C1 segment of cervical spinal cord (tissue), 14 donors: Measurements from ENCODE around the gene EPO.
A peak's percentile ranks its signal among the peaks of the same experiment; 100 is the strongest.
"Not testable (repeated sequence)": the region's sequence is repeated elsewhere in the genome, so short reads cannot be mapped to it uniquely, and the experiment has no call there.

Source experiments
- DNase-seq, 14 donors: peaks; one replicate each; lab custom pipeline; 2025; lab: John Stamatoyannopoulos, UW

EPO gene

DNA sequence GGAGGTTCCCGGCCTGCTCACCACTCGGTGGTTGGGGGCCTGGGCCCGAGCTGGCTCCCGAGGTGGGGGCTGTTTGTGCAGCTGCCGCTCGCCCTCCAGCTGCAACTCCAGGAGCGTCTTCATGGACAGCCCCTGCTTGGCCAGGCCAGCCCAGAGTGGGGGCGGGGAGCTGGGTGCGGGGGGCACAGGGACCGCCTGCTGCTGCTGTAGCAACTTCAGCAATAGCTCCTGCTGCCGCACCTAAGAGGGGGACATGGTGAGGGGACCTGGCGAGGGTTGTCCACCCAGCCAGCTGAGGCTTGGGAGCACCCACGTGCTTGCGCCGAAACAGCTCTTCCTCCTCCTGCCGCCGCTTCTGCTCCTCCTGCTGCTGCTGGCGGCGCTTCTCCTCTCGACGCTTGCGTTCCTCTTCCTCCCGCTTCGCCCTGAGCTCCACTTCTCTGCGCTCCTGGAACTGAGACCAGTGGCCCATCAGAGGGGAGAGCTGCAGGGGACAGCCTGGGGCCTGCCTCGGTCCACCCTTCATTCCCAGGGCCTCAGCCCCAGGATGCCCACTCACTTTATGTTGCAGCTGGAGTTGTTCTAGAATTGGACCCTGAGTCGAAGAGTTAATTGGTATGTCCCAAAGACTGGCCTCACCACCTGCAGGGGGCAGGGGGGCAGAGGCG lies 37.1 kb upstream of the EPO start:
- DNase-seq: no peak

DNA sequence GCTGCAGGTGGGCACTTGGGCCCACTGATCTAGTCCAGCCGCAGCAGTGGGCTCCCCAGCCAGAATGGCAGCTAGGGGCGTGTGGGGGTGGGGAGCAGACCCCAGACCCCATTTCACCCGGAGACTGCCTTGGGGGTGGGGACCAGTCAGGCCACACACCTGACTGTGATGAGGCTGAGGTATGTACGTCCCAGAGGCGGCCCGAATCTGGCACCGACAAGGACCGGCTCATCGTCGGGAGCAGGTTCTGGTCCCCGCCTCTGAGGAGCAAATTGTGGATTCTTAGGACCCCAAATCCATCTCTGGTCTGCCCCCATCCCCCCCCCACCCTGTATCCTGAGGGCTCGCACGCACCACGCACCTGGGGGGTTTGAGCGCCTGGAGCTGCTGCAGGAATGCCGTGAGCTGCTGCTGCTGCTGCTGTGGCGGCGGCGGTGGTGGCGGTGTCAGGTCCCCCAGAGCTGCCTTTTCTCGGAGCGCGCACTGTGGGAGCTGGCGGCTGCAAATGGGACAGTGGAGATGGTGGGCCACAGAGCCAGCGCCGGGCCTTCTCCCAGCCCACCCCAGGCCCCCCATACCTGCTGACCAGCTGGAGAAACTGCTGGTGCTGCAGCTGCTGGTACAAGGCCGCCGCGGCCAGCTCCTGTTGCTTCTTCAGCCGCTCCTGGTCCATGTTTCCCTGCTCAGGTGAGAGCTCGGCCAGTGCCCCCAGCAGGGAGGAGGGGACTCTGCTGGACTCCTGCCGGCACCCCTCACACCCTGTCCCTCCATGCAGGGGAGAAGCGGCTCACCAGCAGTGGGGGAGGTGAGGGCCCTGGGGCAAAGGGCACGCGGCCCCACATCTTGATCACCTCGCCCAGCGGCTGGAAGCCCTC lies 36.4 kb upstream of the EPO start:
- no peak for DNase-seq

DNA sequence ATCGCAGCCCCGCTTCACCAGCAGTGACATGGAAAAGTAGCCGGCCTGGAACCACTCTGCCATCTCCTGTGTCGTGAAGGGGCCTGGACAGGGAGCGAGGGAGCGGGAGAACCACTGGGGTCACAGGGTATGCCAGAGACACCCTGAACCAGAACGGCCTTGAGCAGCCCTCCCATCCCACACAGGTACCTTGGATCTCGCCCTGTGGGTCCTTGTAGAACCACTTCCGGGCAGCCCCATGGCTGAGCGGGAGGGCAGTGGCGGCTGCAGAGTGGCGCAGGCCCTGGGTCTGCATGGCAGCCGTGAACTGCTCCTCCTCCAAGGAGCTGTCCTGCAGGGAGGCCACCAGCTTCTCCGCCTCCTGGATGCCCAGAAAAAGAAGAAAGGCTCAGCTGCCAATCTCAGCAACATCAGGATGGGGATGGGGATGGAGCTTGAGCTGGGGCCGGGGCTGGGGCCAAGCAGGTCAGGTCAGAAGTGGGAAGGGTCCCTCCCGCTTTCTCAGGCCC lies 35.7 kb upstream of the EPO start:
- DNase-seq: no peak

DNA sequence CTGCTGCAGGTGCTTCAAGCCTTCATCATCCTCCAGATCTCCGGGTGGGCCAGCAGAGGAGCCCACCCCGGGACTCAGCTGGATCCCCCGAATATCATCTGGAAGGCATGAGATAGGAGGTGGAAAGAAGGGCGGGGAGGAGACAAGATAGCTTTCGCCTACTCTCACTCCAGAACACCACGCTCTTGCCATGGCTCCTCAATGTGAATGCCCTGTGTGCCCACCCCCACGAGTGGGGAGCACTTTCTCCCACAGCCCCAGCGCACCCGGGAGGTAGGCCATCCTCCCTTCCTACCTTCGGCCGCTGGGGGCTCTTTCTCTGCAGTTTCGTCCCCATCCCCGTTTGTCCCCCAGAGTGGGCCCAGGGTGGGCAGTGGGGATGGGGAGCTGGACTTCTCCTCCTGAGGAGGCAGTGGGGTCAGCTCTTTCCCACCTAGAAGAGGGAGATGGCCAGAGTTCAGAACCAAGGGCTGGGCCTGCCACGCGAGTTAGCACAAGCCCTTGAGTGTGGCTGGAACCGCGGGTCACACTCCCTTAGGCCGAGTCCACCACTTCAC lies 35.1 kb upstream of the EPO start:
- no peak for DNase-seq

DNA sequence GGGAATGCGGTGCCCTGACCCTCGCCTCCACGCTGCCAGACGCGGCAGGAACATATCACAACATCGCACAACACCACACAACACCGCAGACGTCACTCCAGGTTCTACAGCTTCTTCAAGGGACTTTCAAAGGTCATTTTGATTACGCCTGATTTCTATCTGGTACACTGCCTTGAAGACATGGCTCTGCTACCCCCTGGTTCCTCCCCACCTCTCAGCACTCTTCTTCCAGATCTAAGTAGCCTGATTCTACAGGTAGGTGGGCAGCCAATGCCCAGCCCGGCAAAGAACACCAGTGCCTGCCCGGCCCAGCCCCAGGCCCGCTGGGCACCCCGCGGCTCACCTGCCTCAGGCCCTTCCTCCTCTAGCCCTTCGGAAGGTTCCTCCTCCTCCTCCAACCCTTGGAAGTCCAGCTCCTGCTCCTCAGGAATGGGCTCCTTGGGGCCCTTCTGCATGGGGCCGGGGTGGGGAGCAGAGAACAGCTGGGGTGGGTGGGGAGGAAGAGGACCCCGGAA lies 34.6 kb upstream of the EPO start:
- DNase-seq: no peak

DNA sequence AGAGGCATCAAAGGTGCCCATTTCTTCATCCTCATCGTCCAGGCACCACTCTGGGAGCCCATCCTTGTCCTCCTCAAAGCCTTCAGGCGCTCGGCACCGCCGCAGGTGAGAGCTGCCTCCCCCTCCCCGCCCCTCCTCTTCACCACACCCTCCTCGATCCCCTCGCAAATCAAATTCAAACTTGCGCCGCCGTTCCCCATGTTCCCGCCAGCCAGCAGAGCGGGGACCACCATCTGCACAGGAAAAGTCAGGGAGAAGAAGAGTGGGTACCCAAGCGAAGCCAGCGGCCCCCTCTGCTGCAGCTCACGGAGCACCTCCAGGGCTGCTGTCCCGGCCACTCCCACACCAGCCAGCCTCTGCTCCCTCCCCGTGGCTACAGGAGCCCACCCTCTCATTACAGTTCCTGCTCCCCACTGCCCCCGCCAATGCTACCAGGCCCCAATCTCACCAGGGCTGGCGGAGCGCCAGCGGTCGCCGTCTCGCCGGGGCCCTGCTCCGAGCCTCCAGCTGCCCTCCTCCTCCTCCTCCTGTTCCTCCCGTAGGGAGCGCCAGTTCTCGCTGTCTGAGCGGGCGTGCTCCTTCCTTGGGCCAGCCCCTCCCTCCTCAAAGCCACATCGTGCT lies 34.0 kb upstream of the EPO start:
- DNase-seq: no peak

DNA sequence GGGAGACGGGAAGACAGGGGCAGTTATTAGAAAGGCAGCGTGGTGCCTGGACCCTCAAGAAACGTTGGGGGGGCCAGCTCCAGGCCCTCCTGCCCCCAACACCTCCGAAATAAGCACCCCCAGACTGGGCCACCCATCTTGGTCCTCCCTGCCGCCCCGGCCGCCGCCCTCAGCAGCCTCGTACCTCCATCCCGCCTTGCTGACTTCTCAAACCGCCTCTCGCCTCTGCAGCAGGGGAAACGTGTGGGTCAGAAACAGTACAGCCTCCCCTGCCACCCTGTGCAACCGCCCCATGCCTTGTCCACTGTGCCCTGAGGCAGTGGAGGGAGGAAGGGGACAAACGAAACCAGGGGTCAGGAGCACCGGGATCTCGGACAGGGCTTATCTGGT lies 33.5 kb upstream of the EPO start:
- DNase-seq: no peak

DNA sequence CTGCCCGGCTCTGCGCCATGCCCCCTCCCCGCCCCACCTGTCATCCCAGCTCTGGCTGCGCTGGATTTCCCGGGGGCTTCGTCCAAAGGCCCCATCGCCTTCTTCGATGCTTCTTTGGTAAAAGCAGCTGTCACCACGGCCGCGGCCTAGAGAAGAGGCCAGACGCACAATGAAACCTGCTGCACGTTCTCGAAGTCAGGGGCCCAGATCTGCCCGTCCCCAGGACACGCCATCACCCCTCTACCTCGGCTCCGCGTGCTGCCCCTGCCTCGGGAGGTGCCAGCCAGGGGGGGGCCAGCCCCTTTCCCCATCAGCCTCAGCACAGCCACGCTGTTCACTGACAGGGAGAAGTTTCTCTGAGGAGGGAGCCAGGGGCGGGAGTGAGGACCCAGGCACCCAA lies 33.0 kb upstream of the EPO start:
- no peak for DNase-seq

DNA sequence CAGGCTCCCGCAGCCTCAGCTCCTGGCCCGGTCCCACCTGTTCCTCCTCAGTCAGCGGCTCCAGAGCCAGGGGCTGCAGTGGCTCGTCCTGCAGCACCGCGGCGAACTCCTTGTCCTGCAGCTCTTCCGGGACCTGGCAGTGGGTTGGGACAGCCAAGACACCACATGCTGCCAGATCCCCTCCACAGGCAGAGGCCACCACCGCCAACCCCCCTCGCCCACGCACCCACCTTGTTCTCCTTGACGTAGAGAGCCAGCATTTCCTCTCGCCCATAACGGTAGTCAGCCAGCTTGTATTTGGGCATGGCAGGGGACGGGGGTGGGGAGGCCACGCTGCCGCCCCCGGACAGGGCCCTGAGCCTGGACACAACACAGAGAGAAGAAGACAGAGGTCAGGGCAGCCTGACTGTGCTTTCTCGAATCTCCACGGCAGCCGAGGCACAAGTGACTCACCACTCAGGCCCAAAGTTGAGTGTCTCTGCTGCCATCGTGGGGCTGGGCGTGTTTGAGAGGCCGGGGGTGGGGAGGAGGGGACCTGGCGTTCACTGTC lies 32.4 kb upstream of the EPO start:
- DNase-seq: no peak

DNA sequence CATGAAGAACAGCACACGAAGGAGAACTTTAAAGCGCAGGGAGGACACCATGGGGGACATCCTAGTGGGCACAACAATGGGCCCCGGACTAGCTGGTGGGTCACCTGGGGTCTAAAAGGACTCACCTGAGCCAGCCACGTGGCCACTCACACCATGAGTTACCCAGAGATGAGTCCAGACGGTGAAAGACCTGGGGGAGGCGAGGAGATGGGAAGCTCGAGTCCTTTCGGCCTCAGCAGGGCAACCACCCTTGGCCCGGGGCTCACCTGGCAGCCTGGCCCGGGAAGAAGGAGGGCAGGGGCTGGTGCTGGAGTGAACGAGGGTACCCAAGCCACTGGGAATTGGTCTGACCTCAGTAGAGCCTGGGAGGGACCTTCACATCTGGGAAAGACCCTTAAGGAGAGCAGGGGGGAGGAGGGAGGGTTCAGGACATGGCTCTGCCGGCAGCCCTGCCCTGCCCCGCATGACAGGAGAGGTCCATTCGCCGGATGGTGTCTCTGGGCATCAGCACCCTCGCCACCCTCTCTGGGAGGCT lies 31.9 kb upstream of the EPO start:
- DNase-seq: no peak

DNA sequence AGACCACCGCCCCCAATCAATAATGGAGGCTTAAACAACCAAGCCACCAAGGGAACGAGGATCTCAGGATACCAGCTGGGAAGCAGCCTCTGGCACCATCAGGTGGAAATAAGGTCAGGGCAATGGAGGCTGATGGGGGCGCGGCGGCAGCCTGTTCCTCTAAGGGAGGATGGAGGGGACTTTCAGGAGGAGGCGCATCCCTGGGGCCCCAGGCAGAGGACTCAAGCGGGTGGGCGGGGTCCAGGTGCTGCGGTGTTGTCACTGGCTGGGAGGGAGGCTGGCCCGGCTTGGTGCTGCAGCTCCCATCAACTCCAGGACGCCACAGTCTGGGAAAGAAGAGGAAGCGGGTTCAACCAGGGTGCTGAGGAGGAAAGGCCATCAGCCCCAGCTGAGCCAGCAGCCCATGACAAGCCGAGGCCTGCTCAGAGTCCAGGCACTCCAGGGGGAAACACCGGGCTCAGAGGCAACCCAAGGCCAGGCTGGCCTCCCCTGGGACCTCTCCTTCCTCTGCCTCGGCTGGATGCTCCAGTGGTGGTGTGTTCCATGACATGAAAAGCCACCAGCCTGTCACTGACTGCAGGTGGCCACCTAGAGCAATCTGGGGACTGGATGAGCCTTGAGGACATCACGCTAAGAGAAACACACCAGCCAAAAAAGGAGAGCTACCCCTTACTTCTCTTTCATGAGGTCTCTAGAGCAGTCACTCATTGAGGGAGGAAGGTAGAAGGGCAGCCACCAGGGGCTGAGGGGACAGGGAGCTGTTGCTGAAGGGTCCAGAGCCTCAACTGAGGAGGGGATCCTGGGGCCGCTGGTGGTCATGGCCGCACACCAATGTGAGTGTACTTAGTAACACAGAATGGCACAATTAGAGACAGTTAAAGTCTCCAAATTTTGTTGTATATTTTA lies 30.8 kb upstream of the EPO start:
- no peak for DNase-seq

DNA sequence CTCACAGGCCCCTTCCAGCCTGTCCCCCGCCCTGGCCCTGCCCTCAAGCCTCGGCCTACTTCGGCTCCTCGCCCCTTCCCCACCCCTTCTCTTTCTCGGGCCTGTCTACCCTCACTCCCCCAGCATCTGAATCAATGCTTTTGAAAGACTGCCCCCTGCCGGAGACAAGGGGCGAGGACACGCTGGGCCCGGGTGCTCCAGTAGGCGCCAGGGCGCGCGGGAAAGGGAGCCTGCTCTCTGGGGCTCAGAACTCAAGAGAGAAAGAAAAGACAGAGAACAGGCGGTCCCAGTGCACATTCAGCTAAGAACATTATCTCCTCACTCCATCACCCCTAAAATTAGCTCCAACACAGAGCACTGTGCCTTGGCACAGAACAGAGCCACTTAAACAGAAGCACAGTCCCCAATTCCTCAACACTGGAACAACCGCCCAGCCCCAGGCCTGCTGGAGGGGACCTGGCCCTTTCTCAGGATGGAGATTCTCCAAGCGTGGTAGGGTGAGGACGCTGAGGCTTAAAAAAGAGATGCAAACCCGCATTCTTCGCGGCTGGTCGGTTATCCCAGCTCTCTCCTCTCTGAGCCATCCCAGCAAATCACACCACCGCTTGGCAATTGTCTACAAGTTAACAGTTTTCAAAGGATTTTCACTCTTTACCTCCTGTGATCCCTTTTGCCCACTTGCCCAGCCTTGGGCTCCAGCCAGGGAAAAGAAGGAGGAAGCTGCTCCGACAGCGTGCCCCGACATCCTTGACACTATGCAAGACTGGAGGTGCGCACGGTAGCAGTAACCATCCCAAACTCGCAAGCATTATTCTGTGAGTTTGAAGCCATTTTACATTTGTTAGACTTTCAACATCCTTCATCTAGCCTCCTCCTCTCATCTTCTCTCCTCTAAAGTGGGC lies 28.3 kb upstream of the EPO start:
- peak in 13 of 14 donors; percentile 18 to 78 (median 68) for DNase-seq

DNA sequence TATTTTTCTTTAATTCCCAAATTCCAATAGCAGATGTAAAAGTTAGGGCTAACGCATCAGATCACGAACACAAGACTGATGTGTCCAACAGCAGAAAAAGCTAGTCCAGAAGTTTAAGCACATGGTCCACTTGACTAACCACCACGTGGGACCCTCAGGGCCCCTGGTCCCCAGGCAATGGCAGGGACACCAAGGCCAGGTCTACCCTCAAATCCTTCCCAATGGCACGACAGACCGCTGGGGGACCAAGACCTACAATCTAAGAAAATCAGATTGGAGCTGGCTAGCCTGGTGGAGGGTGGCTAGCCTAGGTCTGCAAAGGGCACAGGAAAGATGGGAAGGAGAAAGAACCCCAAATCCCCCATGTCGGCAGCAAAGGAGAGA lies 27.7 kb upstream of the EPO start:
- DNase-seq: no peak

DNA sequence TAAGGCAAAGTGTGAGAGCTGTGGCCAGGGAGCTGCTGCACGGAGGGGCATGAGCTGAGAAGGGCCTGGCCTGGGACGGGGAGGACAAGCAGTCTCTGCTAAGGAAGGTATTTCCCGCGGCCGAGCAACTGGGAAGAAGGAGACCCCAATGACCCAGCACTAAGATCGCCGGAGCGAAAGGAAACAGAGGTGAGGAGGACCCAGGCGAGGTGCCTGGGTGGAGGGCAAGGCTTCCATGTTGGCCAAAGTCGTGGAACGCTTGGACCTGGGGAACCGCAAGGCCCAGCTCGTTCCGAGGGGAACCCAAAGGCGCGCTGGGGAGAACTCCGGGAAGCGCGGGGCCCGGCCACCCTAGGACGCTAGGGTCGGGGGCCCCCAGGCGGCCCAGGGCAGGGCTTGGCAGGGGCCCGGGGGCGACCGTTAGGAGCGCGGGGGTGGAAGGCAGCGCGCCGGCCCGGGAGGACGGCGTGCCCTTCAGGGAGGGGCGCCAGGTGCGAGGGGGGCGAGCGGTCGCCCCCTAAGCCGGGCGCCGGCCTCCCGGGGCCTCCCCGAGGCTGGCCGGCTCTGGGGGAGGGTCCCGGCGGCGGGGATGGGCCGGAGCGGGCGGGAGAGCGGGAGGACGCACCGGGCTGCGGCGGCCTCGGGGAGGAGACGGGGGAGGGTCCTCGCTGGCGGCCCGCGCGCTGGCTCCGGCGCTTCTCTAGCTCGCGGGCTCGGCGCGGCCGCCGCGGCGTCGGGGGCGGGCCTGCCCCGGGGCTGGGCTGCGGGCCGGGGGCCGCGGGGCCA lies 26.8 kb upstream of the EPO start:
- no peak for DNase-seq

DNA sequence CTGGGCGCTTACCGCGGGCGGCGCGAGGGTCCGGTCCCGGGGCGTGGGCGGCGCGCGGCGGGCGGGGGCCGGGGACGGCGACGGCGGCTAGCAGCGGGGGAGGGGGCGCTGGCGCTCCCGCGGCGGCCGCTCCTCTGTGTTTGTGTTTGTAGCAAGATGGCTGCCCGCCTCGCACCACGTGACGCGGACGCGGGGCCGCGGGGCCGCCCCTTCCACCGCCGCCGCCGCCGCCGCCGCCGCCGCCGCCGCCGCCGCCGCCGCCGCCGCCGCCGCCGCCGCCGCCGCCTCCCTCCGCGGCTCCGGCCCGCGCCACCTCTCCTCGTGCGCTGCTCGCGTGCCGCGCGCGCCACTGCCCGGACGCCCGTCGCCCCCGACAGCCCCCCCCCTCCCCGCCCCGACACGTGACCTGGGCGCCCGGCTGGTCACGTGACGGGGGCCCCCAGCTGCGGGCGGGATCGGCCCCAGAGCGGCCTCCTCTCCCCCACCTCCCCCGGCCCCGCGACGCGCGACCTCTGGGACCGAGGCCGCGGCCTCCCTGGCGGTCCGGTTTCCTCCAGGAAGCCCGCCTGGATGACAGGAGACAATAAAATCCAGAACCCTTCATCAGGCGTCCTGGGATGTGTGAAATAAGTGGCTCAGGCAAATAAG lies 26.0 kb upstream of the EPO start, which contains the start of gene GIGYF1:
GIGYF1 (minus strand) TSS at position 153 of the 648 bp plus-strand sequence. CDS start 6,012 bp downstream, outside the sequence.
- peak in 13 of 14 donors; percentile 36 to 86 (median 72) for DNase-seq

DNA sequence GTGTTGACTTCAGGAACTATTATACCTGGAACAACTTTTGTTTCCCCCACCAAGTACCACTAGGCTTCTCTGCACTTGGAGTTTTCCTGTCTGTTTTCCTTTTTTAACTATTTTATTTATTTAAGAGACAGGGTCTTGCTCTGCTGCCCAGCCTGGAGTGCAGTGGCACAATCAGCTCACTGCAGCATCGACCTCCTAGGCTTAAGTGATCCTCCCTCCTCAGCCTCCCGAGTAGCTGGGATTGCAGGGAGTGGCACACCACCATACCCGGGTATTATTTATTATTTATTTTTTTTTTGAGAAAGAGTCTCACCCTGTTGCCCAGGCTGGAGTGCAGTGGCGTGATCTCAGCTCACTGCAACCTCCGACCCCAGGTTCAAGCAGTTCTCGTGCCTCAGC lies 24.1 kb upstream of the EPO start:
- DNase-seq: no peak

DNA sequence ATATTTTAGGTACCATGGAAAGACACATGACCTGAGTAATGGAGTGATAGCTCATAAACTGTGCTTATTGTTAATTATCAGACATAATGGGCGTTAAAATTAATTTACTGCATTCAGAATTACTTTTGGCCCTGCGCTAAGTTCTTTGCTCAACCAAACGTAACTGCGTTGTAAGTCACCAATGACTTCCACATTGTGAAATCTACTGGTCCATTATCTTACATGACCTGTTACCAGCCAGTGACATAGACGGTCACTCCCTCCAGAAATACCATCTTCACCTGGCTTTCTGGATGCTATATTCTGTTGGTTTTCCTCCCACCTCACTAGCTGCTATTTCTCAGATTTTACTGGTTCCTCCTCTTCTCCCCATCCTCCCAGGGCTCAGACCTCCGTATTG lies 21.2 kb upstream of the EPO start:
- DNase-seq: no peak

DNA sequence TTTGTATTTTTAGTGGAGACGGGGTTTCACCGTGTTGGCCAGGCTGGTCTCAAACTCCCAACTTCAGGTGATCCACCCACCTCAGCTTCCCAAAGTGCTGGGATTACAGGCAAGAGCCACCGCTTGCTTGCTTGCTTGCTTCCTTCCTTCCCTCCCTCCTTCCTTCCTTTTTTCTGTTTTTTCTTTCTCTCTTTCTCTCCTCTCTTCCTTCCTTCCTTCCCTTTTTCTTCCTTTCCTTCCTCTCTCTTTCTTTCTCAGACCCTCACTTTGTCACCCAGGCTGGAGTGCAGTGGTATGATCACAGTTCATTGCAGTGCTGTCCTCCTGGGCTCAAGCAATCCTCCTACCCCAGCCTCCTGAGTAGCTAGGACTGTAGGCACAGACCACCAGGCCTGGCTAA lies 19.2 kb upstream of the EPO start:
- DNase-seq: not testable (repeated sequence)
